Hepatocyte (in vitro differentiated cells): ENCODE results near the gene TRIM63.

Source experiments
- CTCF ChIP-seq: fragments of 200-600 bp; sonication (generic); IDR thresholded peaks from 2 replicates; pipeline ENCODE4 v1.5.1; 2016; ENCODE audit warnings: antibody characterized with exemption, mild to moderate bottlenecking; ENCODE audit not compliant: poor library complexity
- EZH2 ChIP-seq: fragments of 200-600 bp; sonication (generic); IDR thresholded peaks from 2 replicates; pipeline ENCODE4 v1.6.1; 2016; ENCODE audit warnings: antibody characterized with exemption, mild to moderate bottlenecking, borderline replicate concordance
- EZH2phosphoT487 ChIP-seq: fragments of 200-600 bp; sonication (generic); IDR thresholded peaks from one replicate; pipeline ENCODE4 v1.6.1; 2018; ENCODE audit warnings: antibody characterized with exemption, mild to moderate bottlenecking, low read depth, moderate library complexity; ENCODE audit not compliant: unreplicated experiment, severe bottlenecking

GRCh38 chr1:26096471-26096870 is 29.0 kb upstream of the TRIM63 start:
- no peak for TF ChIP-seq CTCF
- TF ChIP-seq EZH2phosphoT487: no peak
- no peak for TF ChIP-seq EZH2
